AG04449 (cell line): ENCODE data around the gene THRB.

Source experiments
- CTCF ChIA-PET: fragments of 350-600 bp; formaldehyde crosslinking; extraction: SDS; loops from one replicate; lab custom pipeline; 2021; ENCODE audit warnings: antibody characterized with exemption; lab: Yijun Ruan, JAX
- POLR2A ChIA-PET: fragments of 400-600, 350-600 bp; formaldehyde crosslinking; extraction: SDS; loops from one replicate; lab custom pipeline; 2020; ENCODE audit warnings: antibody characterized with exemption, inconsistent platforms; lab: Yijun Ruan, JAX
- DNase-seq: peaks from one replicate; pipeline ENCODE4 v3.0.0-alpha.2; 2010; ENCODE audit warnings: low read depth, low spot score
- H3K4me3 ChIP-seq: 2 replicates; pipeline ENCODE4 v1.5.1; 2011; ENCODE audit warnings: low read depth, mild to moderate bottlenecking, control low read depth, low read length
- CTCF ChIP-seq: IDR thresholded peaks from one replicate; pipeline ENCODE4 v1.5.1; 2011; ENCODE audit warnings: mild to moderate bottlenecking, moderate library complexity, low read length, control low read depth, inconsistent platforms; ENCODE audit not compliant: insufficient read depth; ENCODE audit errors: missing control alignments

THRB gene

GRCh38 chr3:24496529-24497482 is 2.2 kb upstream of the THRB start:
- no peak for DNase-seq
- H3K4me3 ChIP-seq, result no peak overlapping the region
- ChIA-PET POLR2A (no interaction called here), CTCF (interaction anchor here (1.2 kb wide), 1 partner anchor 500 kb away, joined by 3 read pairs; no protein-coding TSS in a partner anchor)
- TF ChIP-seq CTCF, result peak; percentile 52

GRCh38 chr3:24495326-24495994 is 810 bp upstream of the THRB start:
- ChIA-PET POLR2A (no interaction called here), CTCF (no interaction called here)
- DNase-seq, result no peak
- peak overlapping the region; percentile 46 for H3K4me3 ChIP-seq
- no peak for TF ChIP-seq CTCF

GRCh38 chr3:24493746-24494617 is 668 bp downstream of the THRB start:
- H3K4me3 ChIP-seq, result peak overlapping the region; percentile 46
- ChIA-PET POLR2A (no interaction called here), CTCF (no interaction called here)
- TF ChIP-seq CTCF, result no peak
- DNase-seq, result no peak

GRCh38 chr3:24492971-24493551 is 1.6 kb downstream of the THRB start:
- no peak overlapping the region for H3K4me3 ChIP-seq
- no peak for DNase-seq
- ChIA-PET CTCF (no interaction called here), POLR2A (no interaction called here)
- no peak for TF ChIP-seq CTCF

- DNase-seq, result no peak
- no peak for TF ChIP-seq CTCF
- H3K4me3 ChIP-seq, result no peak overlapping the region
- ChIA-PET CTCF (no interaction called here), POLR2A (no interaction called here)
Observed at GRCh38 chr3:24490151-24490550, 4.5 kb downstream of the THRB start.
